Measurements from ENCODE around the gene MYEOV. TPM values are rescaled to one million over a fixed set of nuclear protein-coding genes. Genes with fewer than 3 reads are reported as not detected.

MYEOV gene
- total RNA-seq, 1 experiment from 2014 or later: 9.5 TPM

DNA sequence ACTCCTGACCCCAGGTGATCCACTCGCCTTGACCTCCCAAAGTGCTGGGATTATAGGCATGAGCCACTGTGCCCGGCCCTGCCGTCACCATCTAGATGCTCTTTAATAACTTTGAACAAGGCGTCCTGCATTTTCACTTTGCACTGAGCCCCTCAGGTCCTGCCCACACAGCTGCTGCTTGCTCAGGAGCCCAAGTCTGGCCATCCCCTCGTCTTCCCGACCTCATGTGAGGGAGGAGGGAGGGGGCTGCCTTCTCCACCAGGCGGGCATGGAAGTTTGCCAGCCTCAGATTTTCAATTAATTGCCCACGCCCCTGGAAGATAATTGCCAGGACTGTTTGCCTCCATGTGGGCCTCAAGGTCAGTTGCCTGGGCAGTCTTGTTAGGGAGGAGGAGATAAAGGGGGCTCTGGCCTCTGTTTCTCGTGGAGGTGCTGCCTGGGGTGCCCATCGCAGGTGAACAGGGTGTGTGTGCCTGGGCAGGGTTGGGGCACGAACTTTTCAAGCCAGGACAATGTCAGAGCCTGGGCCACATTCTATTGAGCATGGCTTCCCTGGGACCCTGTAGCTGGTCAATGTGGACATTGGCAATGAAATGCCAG lies 27.9 kb upstream of the MYEOV start:
- no peak for DNase-seq (ENCODE audit: low read depth)

DNA sequence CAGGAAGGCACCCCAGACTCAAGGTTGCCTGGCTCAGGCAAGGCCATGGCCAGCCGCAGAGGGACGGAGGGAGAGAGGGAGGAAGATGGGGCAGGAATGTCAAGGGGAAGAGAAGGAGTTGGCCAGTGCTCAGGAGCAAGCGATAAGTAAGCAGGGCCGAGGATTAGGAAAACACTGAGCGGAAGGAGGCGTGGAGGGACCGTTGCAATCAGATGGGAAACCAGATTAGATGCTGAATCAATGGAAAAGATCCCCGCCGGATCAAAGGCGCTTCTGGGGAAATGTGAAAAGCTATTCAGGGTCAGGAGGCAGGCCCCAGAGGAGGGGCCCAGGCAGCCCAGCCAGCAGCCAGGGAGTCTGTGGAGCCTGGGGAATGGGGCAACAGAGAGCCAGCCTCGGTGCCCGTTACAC lies 26.6 kb upstream of the MYEOV start:
- no peak for DNase-seq (ENCODE audit: low read depth)

- no peak for DNase-seq (ENCODE audit: low read depth)
These were observed 25.0 kb upstream of the MYEOV start for GRCh38 chr11:69268911-69269310.

DNA sequence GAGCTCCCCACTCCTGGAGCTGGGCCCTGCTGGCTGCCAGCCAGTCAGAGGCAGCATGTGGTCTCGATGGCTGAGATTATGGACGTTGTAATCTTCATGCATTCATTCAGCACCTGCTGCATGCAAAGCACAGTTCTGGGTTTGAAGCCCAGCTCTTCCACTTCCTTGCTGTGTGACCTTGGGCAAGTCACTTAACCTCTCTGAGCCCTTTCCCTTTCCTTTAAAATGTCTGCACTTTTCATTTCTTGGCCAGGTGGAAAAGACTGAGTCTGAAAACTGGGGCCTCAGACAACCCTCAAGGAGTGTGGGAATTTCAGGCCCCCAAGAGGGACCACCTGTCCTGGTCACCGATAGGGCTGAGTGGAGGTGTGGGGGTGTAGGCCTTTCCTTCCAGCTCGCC lies 24.6 kb upstream of the MYEOV start:
- no peak for DNase-seq (ENCODE audit: low read depth)

DNA sequence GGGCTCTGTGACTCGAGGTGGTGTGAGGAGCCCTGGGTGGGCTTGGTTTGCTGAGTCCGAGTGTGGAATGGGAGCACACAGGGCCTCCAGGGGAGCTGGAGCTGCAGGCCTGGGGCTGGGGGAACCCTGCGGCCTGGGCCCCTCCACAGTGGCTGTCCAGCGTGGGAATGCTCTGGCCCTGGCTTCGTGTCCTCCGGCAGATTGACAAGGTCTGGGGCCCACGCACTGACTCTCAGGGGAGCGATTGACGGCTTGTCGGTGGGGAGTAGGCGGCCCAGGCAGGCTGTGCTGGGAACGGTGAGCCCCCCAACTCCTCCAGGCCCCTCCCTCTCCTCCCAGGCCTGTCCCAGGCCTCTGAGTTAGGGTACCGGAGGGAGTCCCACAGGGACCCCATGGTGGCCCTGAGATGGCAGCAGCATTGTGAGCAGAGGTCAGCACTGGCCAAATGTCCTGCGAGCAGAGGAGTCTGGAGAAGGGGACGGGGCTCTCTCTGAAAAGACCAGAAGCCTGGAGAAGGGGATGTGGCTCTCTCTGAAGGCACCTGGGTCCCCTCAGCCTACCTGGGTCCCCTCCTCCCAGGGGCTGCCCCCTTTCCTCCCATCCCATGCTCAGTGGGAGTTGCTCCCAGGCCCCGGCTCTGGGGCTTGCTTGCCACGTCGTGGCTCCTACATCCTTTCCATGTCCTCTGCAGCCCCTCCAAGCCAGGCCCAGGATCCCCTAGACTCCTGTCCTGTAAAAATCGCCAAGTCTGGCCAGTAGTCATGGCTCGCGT lies 23.8 kb upstream of the MYEOV start:
- DNase-seq (ENCODE audit: low read depth): no peak

DNA sequence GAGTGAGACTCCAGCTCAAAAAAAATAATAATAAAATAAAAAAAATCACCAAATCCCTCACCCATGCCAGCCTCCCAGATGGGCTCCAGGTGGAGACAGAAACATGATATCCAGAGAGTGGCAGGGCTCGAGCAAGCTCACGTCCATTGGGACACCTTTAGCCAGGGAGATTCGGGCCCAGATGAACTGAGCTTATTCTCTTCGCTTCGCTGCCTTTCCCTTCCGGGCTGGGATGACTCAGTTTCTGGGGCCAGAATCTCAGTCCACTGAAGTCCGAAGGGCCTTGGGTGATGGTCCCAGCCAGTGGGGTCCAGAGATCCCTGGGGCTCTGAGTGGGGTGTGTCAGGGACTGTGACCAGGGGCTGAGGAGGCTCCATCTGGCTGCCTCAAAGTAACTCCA lies 23.0 kb upstream of the MYEOV start:
- DNase-seq (ENCODE audit: low read depth): peak; percentile 17

DNA sequence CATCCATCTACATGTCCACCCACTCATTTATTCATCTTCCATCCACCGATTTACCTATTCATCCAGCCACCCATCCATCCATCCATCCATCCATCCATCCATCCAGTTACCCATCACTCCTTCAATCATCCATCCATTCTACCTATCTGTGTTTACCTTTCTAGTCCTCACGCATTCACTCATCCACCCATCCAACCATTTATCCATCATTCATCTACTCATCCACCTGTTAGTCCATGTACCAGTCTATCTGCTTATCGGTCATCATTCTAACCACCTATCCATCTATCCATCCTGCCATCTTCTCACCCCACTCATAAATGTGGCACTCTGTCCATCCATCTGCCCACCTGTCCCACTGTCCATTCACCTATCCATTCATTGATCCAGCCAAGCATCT lies 21.9 kb upstream of the MYEOV start:
- no peak for DNase-seq (ENCODE audit: low read depth)

DNA sequence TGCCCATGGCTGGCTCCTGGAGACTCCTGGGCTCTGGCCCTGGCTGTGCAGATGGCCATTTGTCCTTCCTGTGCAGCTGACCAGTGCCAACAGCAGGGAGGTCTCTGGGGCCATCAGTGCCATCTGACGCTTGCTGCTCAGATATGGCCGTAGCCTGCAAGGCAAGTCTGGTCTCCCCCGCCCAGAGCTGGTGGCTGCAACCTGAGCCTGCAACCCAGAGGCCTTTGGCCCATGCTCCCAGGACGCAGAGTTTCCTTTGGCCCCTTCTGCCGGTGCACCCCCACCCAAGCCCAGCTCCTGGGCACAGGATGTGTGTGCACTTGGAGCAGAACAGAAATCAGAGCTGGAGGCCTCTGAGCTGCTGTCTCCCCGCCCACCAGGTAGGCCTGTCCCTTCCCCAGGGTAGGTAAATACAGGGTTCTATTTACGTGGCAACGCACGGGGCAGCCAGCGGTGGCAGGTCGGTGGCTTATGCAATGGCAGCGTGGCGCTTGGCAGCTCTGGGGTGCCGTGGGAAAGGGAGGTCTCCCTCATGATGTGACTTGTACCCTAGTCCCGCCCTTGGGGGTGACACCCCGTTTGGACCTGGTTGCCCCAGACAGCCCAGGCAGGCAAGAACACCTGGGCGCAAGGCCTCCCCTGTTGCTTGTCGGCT lies 21.0 kb upstream of the MYEOV start:
- no peak for DNase-seq (ENCODE audit: low read depth)

DNA sequence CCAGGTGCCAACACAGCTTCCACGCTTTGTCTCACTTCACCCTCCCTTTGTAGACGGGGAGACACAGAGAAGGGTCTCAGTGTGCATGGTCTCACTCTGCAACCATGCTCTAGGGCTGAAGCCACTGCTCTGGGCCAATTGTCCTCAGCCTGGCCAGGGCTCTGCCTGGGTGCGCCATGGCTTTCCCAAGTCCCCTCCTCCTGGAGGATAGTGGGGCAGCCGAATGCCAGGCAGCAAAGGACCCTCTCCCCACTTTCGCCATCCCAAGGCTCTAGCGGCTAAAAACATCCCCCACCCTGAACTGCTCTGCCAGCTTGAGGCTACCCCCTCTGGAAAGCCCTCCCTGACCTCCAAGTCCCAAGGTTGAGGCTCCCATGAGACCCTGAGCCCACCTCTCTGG lies 20.4 kb upstream of the MYEOV start:
- no peak for DNase-seq (ENCODE audit: low read depth)

DNA sequence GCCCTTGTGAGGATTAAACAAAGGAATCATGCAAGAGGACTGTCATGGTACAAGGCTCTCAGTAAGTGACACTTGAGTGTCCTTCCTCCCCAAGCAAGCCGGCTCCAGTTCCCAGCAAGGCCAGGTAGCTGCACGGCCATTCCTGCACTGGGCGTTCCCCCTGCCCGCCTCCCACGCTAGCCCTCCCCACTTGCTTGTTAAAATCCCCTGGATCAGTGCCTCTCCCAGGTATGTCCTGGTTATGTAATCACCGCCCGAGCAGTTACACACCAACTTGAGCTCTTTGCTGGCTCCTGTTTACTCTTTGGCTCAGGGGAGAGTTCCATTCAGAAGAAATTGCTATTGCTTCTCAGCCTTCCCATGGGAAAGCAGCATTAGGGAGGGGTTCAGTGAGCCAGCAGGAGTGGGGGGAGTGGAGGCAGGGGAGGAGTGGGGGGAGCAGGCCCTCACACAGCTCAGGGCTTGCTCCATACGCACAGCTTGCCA lies 19.4 kb upstream of the MYEOV start:
- no peak for DNase-seq (ENCODE audit: low read depth)

DNA sequence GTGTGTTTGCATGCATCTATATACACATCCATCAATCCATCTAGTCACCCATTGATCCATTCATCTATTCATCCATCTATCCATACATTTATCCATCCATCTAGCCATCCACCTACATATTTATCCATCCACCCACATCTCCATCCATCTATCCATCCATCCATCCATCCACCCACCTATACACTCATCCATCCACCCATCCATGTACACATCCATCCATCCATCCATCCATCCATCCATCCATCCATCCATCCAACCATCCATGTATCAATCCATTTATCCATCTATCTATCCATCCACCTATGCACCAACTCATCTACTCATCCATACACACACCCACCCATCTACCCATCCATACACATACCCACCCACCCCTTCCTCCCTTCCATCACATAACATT lies 18.8 kb upstream of the MYEOV start:
- no peak for DNase-seq (ENCODE audit: low read depth)

GRCh38 chr11:69276165-69276564 lies 17.8 kb upstream of the MYEOV start:
- DNase-seq (ENCODE audit: low read depth): no peak

GRCh38 chr11:69277074-69277809 lies 16.7 kb upstream of the MYEOV start:
- DNase-seq (ENCODE audit: low read depth): no peak

- no peak for DNase-seq (ENCODE audit: low read depth)
These were observed 15.7 kb upstream of the MYEOV start for GRCh38 chr11:69278091-69278867.

DNA sequence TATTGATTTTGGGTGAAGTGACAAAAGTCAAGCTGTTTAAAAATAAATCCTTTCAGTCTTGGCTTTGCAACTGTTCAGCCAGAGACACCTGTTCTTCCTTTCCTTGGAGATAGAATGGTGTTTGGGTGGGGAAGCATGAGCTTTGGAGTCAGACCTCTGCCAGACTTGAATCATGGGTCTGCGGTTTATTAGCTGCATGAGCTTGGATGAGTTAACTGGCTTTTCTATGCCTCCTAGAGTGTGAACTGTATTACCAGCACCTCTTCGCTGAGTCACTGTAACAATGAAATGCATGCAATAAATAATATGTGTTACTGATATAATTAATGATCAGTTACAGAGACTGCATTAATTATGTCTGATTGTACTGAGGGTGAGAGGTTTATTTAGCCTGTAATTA lies 13.5 kb upstream of the MYEOV start:
- DNase-seq (ENCODE audit: low read depth): peak; percentile 73

DNA sequence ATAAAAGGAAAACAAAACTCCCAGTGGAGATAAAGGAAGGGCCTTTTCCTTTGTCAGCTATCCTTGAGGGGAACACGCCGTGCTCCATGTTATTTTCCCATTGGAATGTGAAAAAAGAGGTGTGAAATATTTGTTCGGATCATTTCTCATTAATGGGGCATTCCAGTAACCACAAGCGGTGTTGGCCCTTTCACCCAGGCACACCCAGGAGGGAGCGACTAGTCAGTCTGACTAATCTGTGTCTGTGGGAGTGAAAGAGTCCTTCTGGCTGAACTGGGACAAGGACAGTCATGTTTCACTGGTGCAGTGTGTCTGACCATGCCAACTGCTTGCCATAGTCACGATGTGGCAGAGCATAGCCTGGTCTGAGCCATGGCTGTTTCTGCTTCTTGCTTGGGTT lies 13.0 kb upstream of the MYEOV start:
- peak; percentile 91 for DNase-seq (ENCODE audit: low read depth)

GRCh38 chr11:69283446-69283845 lies 10.5 kb upstream of the MYEOV start:
- DNase-seq (ENCODE audit: low read depth): no peak

- DNase-seq (ENCODE audit: low read depth): no peak
These were observed 9.9 kb upstream of the MYEOV start for GRCh38 chr11:69284081-69284511.

DNA sequence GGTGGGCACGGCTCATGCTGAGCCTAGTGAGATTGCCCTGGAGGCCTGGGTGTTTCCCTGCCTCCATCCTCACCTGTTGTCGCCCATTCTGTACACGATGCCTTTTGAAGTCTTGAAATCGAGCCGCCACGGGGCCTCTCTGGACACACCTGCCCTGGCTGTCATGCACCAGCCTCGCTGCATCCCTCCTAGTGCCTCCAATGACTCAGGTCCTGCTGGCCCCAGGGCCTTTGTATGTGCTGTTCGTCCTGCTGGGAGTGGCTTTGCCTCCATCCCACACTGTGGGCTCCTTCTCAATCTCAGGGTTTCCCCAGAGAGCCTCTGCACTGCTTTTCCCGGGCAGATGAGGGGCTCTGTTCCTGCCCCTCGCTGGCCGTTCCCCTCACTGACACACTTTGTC lies 8.9 kb upstream of the MYEOV start:
- DNase-seq (ENCODE audit: low read depth): no peak

- DNase-seq (ENCODE audit: low read depth): no peak
These were observed 8.2 kb upstream of the MYEOV start for GRCh38 chr11:69285766-69286165.

Data from RPMI7951 (cell line).